OCI-LY1 (cell line): Measurements from ENCODE around the gene PDCD4.

Experiments
- EZH2 ChIP-seq: fragments of 200-600 bp; sonication (generic), shearing (Covaris generic); IDR thresholded peaks from 2 replicates; pipeline ENCODE4 v1.8.0; 2017; ENCODE audit warnings: borderline replicate concordance, mixed run types, mild to moderate bottlenecking, antibody characterized with exemption, low read length, moderate library complexity, mixed read lengths
- TF ChIP-seq, protein P1 (sequence below): fragments of 200-600 bp; sonication (generic), shearing (Covaris generic); IDR thresholded peaks from 2 replicates; pipeline ENCODE4 v1.5.1; 2017; ENCODE audit warnings: mild to moderate bottlenecking, antibody characterized with exemption, low read length, moderate library complexity, mixed read lengths

DNA sequence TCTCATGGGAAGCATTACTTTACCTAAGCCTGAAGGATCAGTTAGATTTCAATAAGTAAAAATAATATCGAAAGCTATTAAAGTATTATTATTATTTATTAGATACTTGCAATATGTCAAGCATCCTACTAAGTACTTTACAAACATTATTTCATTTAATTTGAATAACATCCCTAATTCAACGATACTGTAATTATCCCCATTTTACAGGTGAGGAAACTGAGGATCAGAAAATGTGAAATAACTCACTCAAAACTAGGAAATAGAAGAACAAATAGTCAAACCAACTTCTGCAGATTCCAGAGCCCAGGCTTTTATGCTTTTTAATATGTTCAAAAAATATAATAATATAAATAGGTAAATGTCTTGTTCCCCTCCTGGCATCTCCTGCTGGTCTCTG lies 10.3 kb upstream of the PDCD4 start:
- TF ChIP-seq, protein P1, sequence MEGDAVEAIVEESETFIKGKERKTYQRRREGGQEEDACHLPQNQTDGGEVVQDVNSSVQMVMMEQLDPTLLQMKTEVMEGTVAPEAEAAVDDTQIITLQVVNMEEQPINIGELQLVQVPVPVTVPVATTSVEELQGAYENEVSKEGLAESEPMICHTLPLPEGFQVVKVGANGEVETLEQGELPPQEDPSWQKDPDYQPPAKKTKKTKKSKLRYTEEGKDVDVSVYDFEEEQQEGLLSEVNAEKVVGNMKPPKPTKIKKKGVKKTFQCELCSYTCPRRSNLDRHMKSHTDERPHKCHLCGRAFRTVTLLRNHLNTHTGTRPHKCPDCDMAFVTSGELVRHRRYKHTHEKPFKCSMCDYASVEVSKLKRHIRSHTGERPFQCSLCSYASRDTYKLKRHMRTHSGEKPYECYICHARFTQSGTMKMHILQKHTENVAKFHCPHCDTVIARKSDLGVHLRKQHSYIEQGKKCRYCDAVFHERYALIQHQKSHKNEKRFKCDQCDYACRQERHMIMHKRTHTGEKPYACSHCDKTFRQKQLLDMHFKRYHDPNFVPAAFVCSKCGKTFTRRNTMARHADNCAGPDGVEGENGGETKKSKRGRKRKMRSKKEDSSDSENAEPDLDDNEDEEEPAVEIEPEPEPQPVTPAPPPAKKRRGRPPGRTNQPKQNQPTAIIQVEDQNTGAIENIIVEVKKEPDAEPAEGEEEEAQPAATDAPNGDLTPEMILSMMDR, result no peak
- TF ChIP-seq EZH2, result no peak
